Measurements from ENCODE around the gene USP27X.

DNA sequence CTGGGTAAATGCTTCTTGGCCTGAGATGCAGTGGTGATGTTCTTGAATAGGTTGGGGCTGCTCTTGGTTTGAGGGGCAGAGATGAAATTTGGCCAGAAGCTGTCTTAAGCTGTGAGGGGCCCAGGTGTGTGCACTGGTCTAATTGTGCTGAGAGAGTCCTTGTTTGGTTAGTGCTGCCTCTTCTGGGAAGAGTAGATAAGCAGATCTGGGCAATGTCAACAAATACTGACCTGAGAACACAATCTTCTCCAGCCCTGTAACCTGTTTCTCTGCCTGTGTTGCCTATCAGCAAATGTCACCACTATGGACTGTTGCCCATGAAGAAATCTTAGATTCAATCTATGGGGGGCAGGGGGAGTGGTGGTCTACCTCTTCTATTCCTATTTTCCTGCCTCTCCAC lies 17.2 kb upstream of the USP27X start:
- TF ChIP-seq, protein P1, sequence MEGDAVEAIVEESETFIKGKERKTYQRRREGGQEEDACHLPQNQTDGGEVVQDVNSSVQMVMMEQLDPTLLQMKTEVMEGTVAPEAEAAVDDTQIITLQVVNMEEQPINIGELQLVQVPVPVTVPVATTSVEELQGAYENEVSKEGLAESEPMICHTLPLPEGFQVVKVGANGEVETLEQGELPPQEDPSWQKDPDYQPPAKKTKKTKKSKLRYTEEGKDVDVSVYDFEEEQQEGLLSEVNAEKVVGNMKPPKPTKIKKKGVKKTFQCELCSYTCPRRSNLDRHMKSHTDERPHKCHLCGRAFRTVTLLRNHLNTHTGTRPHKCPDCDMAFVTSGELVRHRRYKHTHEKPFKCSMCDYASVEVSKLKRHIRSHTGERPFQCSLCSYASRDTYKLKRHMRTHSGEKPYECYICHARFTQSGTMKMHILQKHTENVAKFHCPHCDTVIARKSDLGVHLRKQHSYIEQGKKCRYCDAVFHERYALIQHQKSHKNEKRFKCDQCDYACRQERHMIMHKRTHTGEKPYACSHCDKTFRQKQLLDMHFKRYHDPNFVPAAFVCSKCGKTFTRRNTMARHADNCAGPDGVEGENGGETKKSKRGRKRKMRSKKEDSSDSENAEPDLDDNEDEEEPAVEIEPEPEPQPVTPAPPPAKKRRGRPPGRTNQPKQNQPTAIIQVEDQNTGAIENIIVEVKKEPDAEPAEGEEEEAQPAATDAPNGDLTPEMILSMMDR (conservative IDR thresholded peaks at IDR 0.05 in 1 of 2, IDR thresholded peaks at IDR 0.05 in 1 of 2; ENCODE audit: low read depth in 1 of 2, low read length in 2 of 2): no peak
- no peak for TF ChIP-seq EZH2 (IDR thresholded peaks at IDR 0.05; ENCODE audit: low read length, missing control alignments)
